Mucosa of gallbladder (tissue), 1 donor: ENCODE results near the gene HSPB3. TPM values are rescaled to one million over a fixed set of nuclear protein-coding genes. Genes with fewer than 3 reads are reported as not detected.
"Not testable (repeated sequence)": the region's sequence is repeated elsewhere in the genome, so short reads cannot be mapped to it uniquely, and the experiment has no call there.

Experiments
- DNase-seq: peaks from one replicate; pipeline ENCODE4 v3.0.0-alpha.2; 2020; ENCODE audit warnings: low spot score
- total RNA-seq: library from RNA; stranded (reverse); gene quantifications from one replicate; pipeline ENCODE4 v1.2.1, GENCODE V29; 2021
- donor health status: DM: no; HTN: no; CAD: no.

Gene HSPB3
- total RNA-seq, 1 donor from 2014 or later, result 0.46 TPM

- DNase-seq, result peak; percentile 65
Measured at GRCh38 chr5:54457094-54457862, 1.8 kb downstream of the HSPB3 start.

GRCh38 chr5:54458221-54458620 lies 2.7 kb downstream of the HSPB3 start:
- no peak for DNase-seq

- no peak for DNase-seq
Measured at GRCh38 chr5:54460181-54460919, 4.9 kb downstream of the HSPB3 start.

GRCh38 chr5:54462281-54462680 lies 6.8 kb downstream of the HSPB3 start:
- DNase-seq, result no peak

GRCh38 chr5:54463713-54464112 lies 8.2 kb downstream of the HSPB3 start:
- DNase-seq, result no peak

- no peak for DNase-seq
Measured at GRCh38 chr5:54469622-54470021, 14.1 kb downstream of the HSPB3 start.

GRCh38 chr5:54470128-54470527 lies 14.6 kb downstream of the HSPB3 start:
- no peak for DNase-seq

GRCh38 chr5:54470677-54471076 lies 15.2 kb downstream of the HSPB3 start:
- no peak for DNase-seq

GRCh38 chr5:54471398-54471797 lies 15.9 kb downstream of the HSPB3 start:
- DNase-seq, result no peak

GRCh38 chr5:54476682-54477081 lies 21.2 kb downstream of the HSPB3 start:
- DNase-seq, result no peak

- DNase-seq, result no peak
Measured at GRCh38 chr5:54477941-54478478, 22.5 kb downstream of the HSPB3 start.

- DNase-seq, result no peak
Measured at GRCh38 chr5:54480296-54480695, 24.8 kb downstream of the HSPB3 start.

GRCh38 chr5:54484219-54484894 lies 28.9 kb downstream of the HSPB3 start:
- DNase-seq, result no peak

- not testable (repeated sequence) for DNase-seq
Measured at GRCh38 chr5:54485659-54486058, 30.2 kb downstream of the HSPB3 start.

- not testable (repeated sequence) for DNase-seq
Measured at GRCh38 chr5:54489648-54489979, 34.1 kb downstream of the HSPB3 start.

GRCh38 chr5:54491326-54491725 lies 35.8 kb downstream of the HSPB3 start:
- no peak for DNase-seq

GRCh38 chr5:54492178-54492577 lies 36.7 kb downstream of the HSPB3 start:
- DNase-seq, result no peak

- DNase-seq, result no peak
Measured at GRCh38 chr5:54495027-54495426, 39.5 kb downstream of the HSPB3 start.
